ENCODE data around the gene PTX4.

PTX4 gene

GRCh38 chr16:1458336-1458976 lies 30.3 kb downstream of the PTX4 start:
- peak; percentile 46 for DNase-seq

GRCh38 chr16:1457489-1458245 lies 31.1 kb downstream of the PTX4 start:
- DNase-seq: no peak

- DNase-seq: no peak
These were observed 31.8 kb downstream of the PTX4 start for GRCh38 chr16:1456951-1457350.

GRCh38 chr16:1455190-1456171 lies 33.3 kb downstream of the PTX4 start:
- no peak for DNase-seq

- DNase-seq: no peak
These were observed 34.2 kb downstream of the PTX4 start for GRCh38 chr16:1454561-1454960.

GRCh38 chr16:1453316-1453715 lies 35.4 kb downstream of the PTX4 start:
- no peak for DNase-seq

GRCh38 chr16:1452530-1452929 lies 36.2 kb downstream of the PTX4 start:
- DNase-seq: no peak

- no peak for DNase-seq
These were observed 36.9 kb downstream of the PTX4 start for GRCh38 chr16:1451702-1452392.

GRCh38 chr16:1450841-1451240 lies 37.9 kb downstream of the PTX4 start:
- DNase-seq: no peak

- no peak for DNase-seq
These were observed 38.5 kb downstream of the PTX4 start for GRCh38 chr16:1450218-1450617.

- no peak for DNase-seq
These were observed 39.4 kb downstream of the PTX4 start for GRCh38 chr16:1449201-1449788.

- DNase-seq: no peak
These were observed 40.1 kb downstream of the PTX4 start for GRCh38 chr16:1448536-1449116.

- no peak for DNase-seq
These were observed 40.8 kb downstream of the PTX4 start for GRCh38 chr16:1447965-1448364.

GRCh38 chr16:1446296-1447080 lies 42.3 kb downstream of the PTX4 start:
- DNase-seq: no peak

- no peak for DNase-seq
These were observed 43.1 kb downstream of the PTX4 start for GRCh38 chr16:1445518-1446203.

- no peak for DNase-seq
These were observed 43.8 kb downstream of the PTX4 start for GRCh38 chr16:1444730-1445517.

GRCh38 chr16:1443980-1444729 lies 44.6 kb downstream of the PTX4 start, which contains the start of gene CCDC154:
Gene CCDC154, minus strand, starts transcription at chr16:1444556. Its CDS starts 234 bp downstream, at chr16:1444322.
- no peak for DNase-seq

GRCh38 chr16:1443403-1443973 lies 45.3 kb downstream of the PTX4 start:
- DNase-seq: no peak
